ENCODE data around the gene NOP14.
"Not testable (repeated sequence)": the region's sequence is repeated elsewhere in the genome, so short reads cannot be mapped to it uniquely, and the experiment has no call there.

GRCh38 chr4:2918300-2918699 is 44.9 kb downstream of the NOP14 start:
- TF ChIP-seq, protein P1, sequence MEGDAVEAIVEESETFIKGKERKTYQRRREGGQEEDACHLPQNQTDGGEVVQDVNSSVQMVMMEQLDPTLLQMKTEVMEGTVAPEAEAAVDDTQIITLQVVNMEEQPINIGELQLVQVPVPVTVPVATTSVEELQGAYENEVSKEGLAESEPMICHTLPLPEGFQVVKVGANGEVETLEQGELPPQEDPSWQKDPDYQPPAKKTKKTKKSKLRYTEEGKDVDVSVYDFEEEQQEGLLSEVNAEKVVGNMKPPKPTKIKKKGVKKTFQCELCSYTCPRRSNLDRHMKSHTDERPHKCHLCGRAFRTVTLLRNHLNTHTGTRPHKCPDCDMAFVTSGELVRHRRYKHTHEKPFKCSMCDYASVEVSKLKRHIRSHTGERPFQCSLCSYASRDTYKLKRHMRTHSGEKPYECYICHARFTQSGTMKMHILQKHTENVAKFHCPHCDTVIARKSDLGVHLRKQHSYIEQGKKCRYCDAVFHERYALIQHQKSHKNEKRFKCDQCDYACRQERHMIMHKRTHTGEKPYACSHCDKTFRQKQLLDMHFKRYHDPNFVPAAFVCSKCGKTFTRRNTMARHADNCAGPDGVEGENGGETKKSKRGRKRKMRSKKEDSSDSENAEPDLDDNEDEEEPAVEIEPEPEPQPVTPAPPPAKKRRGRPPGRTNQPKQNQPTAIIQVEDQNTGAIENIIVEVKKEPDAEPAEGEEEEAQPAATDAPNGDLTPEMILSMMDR (IDR thresholded peaks at IDR 0.05) = not testable (repeated sequence)
- TF ChIP-seq POLR2A, POLR2AphosphoS5 (IDR thresholded peaks at IDR 0.05): not testable (repeated sequence)

Data from breast epithelium (tissue), 3 donors.